ENCODE data around the gene SAMHD1. TPM values are rescaled to one million over a fixed set of nuclear protein-coding genes. Genes with fewer than 3 reads are reported as not detected.

SAMHD1 gene
- total and polyA plus RNA-seq, 2 of the 13 experiments (the other 11 are each of a cell fraction or from before 2014, with no cell fraction given): 16.9 to 43.5 TPM

DNA sequence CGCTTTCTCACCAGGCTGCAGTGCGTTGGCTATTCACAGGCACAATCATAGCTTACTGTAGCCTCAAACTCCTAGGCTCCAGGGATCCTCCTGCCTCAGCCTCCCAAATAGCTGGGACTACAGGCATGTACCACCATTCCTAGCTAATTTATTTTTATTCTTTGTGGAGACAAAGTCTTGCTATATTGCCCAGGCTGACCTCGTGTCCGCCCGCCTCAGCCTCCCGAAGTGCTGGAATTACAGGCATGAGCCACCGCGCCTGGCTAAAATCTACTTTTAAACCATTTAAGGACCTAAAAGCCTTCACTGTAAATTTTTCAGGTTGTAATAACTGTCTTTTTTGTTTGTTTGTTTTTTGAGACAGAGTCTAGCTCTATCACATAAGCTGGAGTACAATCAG, 15.2 kb downstream of the SAMHD1 start:
- no TSS peak for BruUV-seq (replicated peaks)
- Histone ChIP-seq H3K4me1 (ENCODE audit: insufficient read depth, low read length) (peaks cover 37% of the 10 kb centered on the region), H3K27ac (ENCODE audit: extremely low read length, insufficient read depth, low read length) (no peak overlapping the region), H3K27me3 (ENCODE audit: control insufficient read depth in 1 of 2, insufficient read depth in 2 of 2, low read length in 2 of 2) (no peaks in the 10 kb centered on the region), H3K9ac (ENCODE audit: insufficient read depth, low read depth, low read length) (no peak overlapping the region), H2AFZ (ENCODE audit: low read length) (no peak overlapping the region), H4K20me1 (ENCODE audit: insufficient read depth, low read length) (no peaks in the 10 kb centered on the region), H3K9me3 (ENCODE audit: low read length) (no peaks in the 10 kb centered on the region), H3K4me3 (replicated peaks in 1 of 3; ENCODE audit: insufficient read depth in 1 of 3, low read depth in 2 of 3, low read length in 3 of 3) (no peak overlapping the region), H3K4me2 (ENCODE audit: low read depth, low read length) (no peak overlapping the region), H3K79me2 (ENCODE audit: insufficient read depth, low read length) (no peaks in the 10 kb centered on the region), H3K36me3 (replicated peaks in 1 of 2; ENCODE audit: control insufficient read depth in 1 of 2, insufficient read depth in 2 of 2, low read length in 2 of 2) (peaks cover 1 to 21% of the 10 kb centered on the region in 2 experiments; a peak in 4 of 5 replicates)
- in situ Hi-C loops (cut with HindIII; ENCODE audit: extremely low pct_ligation_motif_present, low pct_unique_long_range_greater_than_20kb) (no loop called here), intact Hi-C loops (cut with micrococcal nuclease; ENCODE audit: unreplicated experiment) (no loop called here)
- DNase-seq (ENCODE audit: low spot score) (no peak), FAIRE-seq (no peak), ATAC-seq (no peak)
- TF ChIP-seq, protein P1, sequence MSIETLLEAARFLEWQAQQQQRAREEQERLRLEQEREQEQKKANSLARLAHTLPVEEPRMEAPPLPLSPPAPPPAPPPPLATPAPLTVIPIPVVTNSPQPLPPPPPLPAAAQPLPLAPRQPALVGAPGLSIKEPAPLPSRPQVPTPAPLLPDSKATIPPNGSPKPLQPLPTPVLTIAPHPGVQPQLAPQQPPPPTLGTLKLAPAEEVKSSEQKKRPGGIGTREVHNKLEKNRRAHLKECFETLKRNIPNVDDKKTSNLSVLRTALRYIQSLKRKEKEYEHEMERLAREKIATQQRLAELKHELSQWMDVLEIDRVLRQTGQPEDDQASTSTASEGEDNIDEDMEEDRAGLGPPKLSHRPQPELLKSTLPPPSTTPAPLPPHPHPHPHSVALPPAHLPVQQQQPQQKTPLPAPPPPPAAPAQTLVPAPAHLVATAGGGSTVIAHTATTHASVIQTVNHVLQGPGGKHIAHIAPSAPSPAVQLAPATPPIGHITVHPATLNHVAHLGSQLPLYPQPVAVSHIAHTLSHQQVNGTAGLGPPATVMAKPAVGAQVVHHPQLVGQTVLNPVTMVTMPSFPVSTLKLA (IDR thresholded peaks at IDR 0.05): no peak
- TF ChIP-seq ZNF839 (CRISPR knock-in tag; IDR thresholded peaks at IDR 0.05; ENCODE audit: borderline replicate concordance): no peak
- no peak for TF ChIP-seq KDM4B (CRISPR knock-in tag; IDR thresholded peaks at IDR 0.05)
- TF ChIP-seq, protein P2, sequence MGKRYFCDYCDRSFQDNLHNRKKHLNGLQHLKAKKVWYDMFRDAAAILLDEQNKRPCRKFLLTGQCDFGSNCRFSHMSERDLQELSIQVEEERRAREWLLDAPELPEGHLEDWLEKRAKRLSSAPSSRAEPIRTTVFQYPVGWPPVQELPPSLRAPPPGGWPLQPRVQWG (CRISPR knock-in tag; IDR thresholded peaks at IDR 0.05; ENCODE audit: borderline replicate concordance, low read depth): no peak
- TF ChIP-seq ZNF619 (CRISPR knock-in tag; IDR thresholded peaks at IDR 0.05): no peak
- TF ChIP-seq HMG20B (CRISPR knock-in tag; conservative IDR thresholded peaks at IDR 0.05): no peak
- TF ChIP-seq, protein P3, sequence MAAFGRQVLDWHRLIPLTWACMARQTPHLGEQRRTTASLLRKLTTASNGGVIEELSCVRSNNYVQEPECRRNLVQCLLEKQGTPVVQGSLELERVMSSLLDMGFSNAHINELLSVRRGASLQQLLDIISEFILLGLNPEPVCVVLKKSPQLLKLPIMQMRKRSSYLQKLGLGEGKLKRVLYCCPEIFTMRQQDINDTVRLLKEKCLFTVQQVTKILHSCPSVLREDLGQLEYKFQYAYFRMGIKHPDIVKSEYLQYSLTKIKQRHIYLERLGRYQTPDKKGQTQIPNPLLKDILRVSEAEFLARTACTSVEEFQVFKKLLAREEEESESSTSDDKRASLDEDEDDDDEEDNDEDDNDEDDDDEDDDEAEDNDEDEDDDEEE (CRISPR knock-in tag; IDR thresholded peaks at IDR 0.05): no peak
- no peak for TF ChIP-seq ARNT2 (CRISPR knock-in tag; IDR thresholded peaks at IDR 0.05; ENCODE audit: low read depth)
- TF ChIP-seq ZNF567 (CRISPR knock-in tag; IDR thresholded peaks at IDR 0.05; ENCODE audit: borderline replicate concordance): no peak
- TF ChIP-seq HHEX (CRISPR knock-in tag; IDR thresholded peaks at IDR 0.05): no peak
- no peak for TF ChIP-seq JUND (CRISPR knock-in tag; IDR thresholded peaks at IDR 0.05)
- WGBS (ENCODE audit: low lambda C conversion rate): 99% methylated on average over 8 of the region's 8 CpGs
- CTCF ChIA-PET (ENCODE audit: low intra/inter-chr PET ratio, low total read pairs): no interaction called here
- POLR2A ChIA-PET: no interaction called here
